Hepatocyte (in vitro differentiated cells): ENCODE results near the gene USH2A.

ENCODE experiments used
- EZH2 ChIP-seq: fragments of 200-600 bp; sonication (generic); IDR thresholded peaks from 2 replicates; pipeline ENCODE4 v1.6.1; 2016; ENCODE audit warnings: antibody characterized with exemption, mild to moderate bottlenecking, borderline replicate concordance
- EZH2phosphoT487 ChIP-seq: fragments of 200-600 bp; sonication (generic); IDR thresholded peaks from one replicate; pipeline ENCODE4 v1.6.1; 2018; ENCODE audit warnings: antibody characterized with exemption, mild to moderate bottlenecking, low read depth, moderate library complexity; ENCODE audit not compliant: unreplicated experiment, severe bottlenecking
- TF ChIP-seq, protein P1 (sequence below): fragments of 200-600 bp; sonication (generic); IDR thresholded peaks from 2 replicates; pipeline ENCODE4 v1.5.1; 2016; ENCODE audit warnings: antibody characterized with exemption, mild to moderate bottlenecking; ENCODE audit not compliant: poor library complexity

DNA sequence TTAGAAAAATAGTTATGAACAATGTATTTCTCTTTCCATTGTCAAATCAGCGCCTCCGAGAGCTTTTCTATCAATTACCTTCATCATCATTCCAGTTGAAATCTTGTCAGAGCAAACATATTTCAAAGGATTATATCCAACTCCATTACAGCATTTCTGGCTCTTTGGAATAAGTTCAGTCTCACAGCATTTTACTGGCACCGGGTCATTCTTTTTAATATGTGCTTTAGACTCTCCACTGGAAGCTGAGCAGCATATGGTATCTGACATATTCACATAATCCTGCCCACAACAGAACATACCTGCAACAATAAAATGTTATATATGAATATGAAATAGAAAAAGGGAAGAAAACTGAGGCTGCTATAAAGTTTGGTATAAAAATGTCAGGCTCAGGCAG is 633.3 kb downstream of the USH2A start:
- TF ChIP-seq, protein P1, sequence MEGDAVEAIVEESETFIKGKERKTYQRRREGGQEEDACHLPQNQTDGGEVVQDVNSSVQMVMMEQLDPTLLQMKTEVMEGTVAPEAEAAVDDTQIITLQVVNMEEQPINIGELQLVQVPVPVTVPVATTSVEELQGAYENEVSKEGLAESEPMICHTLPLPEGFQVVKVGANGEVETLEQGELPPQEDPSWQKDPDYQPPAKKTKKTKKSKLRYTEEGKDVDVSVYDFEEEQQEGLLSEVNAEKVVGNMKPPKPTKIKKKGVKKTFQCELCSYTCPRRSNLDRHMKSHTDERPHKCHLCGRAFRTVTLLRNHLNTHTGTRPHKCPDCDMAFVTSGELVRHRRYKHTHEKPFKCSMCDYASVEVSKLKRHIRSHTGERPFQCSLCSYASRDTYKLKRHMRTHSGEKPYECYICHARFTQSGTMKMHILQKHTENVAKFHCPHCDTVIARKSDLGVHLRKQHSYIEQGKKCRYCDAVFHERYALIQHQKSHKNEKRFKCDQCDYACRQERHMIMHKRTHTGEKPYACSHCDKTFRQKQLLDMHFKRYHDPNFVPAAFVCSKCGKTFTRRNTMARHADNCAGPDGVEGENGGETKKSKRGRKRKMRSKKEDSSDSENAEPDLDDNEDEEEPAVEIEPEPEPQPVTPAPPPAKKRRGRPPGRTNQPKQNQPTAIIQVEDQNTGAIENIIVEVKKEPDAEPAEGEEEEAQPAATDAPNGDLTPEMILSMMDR, result no peak
- TF ChIP-seq EZH2 (no peak), EZH2phosphoT487 (no peak)
